SK-N-MC (cell line): Measurements from ENCODE around the gene COL27A1.
"Not testable (repeated sequence)": the region's sequence is repeated elsewhere in the genome, so short reads cannot be mapped to it uniquely, and the experiment has no call there.

ENCODE experiments used
- DNase-seq: peaks from one replicate; pipeline ENCODE4 v3.0.0-alpha.2; 2011; ENCODE audit warnings: low read depth, low spot score
- H3K27ac ChIP-seq: fragments of 200-600 bp; sonication (generic); 2 replicates; pipeline ENCODE4 v1.5.1; 2016; ENCODE audit warnings: mixed run types
- H3K36me3 ChIP-seq: fragments of 200-600 bp; sonication (generic); 2 replicates; pipeline ENCODE4 v1.6.1; 2017; ENCODE audit warnings: antibody characterized with exemption, low read length, mixed read lengths; ENCODE audit not compliant: insufficient read depth
- H3K4me3 ChIP-seq: fragments of 200-600 bp; sonication (generic); 2 replicates; pipeline ENCODE4 v1.5.1; 2016
- H3K9ac ChIP-seq: fragments of 200-600 bp; sonication (generic); 2 replicates; pipeline ENCODE4 v1.8.0; 2017; ENCODE audit warnings: mixed run types, mixed read lengths; ENCODE audit not compliant: insufficient read length
- H3K9me3 ChIP-seq: fragments of 200-600 bp; sonication (generic); 2 replicates; pipeline ENCODE4 v1.6.1; 2017; ENCODE audit warnings: low read depth, mild to moderate bottlenecking, antibody characterized with exemption, low read length, moderate library complexity, mixed read lengths
- EZH2 ChIP-seq: fragments of 200-600 bp; sonication (generic); IDR thresholded peaks from one replicate; pipeline ENCODE4 v1.6.1; 2017; ENCODE audit warnings: antibody characterized with exemption
- FOXP2 ChIP-seq: optimal IDR thresholded peaks from 2 replicates; pipeline ENCODE3; 2011; ENCODE audit warnings: mild to moderate bottlenecking, moderate library complexity; ENCODE audit not compliant: insufficient read depth; ENCODE audit errors: extremely low read length, control extremely low read depth
- POLR2AphosphoS5 ChIP-seq: IDR thresholded peaks from 2 replicates; pipeline ENCODE4 v1.6.1; 2012; ENCODE audit warnings: mild to moderate bottlenecking, low read depth, low read length, borderline replicate concordance

The COL27A1 gene

DNA sequence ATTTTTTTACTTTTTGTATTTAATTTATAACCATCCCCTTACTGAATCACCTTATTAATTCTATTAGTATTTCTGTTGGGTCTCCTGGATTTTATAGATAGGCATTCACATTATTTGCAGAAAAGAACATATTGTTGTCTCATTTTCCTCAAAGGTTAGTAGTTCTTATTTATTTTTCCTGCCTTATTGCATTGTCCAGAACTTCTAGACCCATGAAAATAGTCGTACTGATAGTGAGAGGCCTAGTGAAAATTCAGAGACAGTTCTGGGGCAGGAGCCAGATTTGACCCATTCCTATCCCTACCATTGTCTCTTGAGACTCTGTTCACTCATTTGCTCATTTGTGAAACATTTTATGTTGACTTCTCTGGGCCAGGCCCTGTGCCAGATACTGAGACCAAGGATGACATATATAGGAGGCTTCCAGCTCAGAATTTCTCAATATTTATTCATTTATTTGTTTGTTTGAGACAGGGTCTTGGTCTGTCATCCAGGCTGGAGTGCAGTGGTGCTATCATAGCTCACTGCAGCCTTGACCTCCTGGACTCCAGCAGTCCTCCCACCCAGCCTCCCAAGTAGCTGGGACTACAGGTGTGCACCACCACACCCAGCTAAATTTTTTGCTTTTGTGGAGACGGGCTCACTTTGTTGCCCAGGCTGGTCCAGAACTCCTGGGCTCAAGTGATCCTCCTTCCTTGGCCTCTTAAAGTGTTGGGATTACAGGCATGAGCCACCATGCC lies 34.7 kb downstream of the COL27A1 start:
- TF ChIP-seq FOXP2 (no peak), EZH2 (no peak), POLR2AphosphoS5 (no peak)
- Histone ChIP-seq H3K27ac (no peak overlapping the region), H3K4me3 (no peak overlapping the region), H3K9me3 (no peaks in the 10 kb centered on the region), H3K36me3 (no peaks in the 10 kb centered on the region), H3K9ac (no peak overlapping the region)
- DNase-seq, result no peak

DNA sequence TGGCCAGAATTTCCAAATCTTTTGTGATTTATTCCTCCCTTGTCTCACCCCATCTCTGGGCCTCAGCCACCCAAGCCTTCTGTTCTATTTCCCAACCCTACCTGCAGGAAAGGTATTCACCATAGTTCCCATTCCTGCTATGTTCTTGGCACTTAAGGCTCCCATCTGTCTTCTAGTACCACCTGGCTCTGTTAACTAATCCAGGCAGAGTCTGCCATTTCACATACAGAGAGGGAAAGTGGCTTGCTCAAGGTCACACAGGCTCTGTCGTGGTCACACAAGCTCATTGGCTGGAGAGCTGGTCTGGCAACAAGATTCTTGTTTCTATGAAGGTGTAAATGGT lies 35.2 kb downstream of the COL27A1 start:
- H3K36me3 ChIP-seq, result no peaks in the 10 kb centered on the region
- no peak for DNase-seq

DNA sequence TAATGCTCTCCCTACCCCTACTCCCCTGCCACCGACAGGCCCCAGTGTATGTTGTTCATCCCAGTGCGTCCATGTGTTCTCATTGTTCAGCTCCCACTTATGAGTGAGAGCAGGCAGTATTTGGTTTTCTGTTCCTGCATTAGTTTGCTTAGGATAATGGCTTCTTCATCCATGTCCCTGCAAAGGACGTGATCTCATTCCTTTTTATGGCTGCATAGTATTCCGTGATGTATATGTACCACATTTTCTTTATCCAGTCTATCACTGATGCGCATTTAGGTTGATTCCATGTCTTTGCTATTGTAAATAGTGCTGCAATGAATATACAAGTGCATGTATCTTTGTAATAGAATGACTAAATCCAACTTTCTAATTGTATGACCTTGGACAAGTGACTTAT lies 36.1 kb downstream of the COL27A1 start:
- not testable (repeated sequence) for H3K27ac ChIP-seq, H3K9ac ChIP-seq, H3K36me3 ChIP-seq, H3K4me3 ChIP-seq, H3K9me3 ChIP-seq, DNase-seq

More for the DNA sequence above, 35.2 kb downstream of the COL27A1 start:
- TF ChIP-seq POLR2AphosphoS5 (no peak), EZH2 (no peak), FOXP2 (no peak)
- no peak overlapping the region for H3K27ac ChIP-seq
- no peak overlapping the region for H3K4me3 ChIP-seq
- no peaks in the 10 kb centered on the region for H3K9me3 ChIP-seq
- H3K9ac ChIP-seq, result no peak overlapping the region

DNA sequence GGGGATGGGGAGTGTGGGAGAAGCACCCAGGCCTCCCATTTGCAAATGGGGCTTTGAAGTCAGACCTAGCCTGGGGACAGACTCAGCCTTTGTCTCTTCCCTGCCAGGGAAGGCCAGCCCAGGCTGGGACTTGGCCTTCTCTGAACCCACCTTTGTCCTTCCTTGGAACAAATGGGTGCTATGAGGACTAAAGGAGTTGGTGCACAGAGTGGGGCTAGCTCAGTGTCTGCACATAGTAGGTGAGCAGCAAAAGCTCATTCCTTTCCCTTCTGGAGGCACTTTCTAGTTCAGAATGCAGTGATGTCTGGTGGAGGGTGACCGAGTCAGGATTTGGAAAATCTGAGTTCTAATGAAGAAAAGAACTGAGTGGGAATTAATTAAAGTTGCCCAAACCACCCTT lies 37.2 kb downstream of the COL27A1 start:
- H3K9ac ChIP-seq, result no peak overlapping the region
- TF ChIP-seq POLR2AphosphoS5 (no peak), FOXP2 (no peak), EZH2 (no peak)
- no peak for DNase-seq
- no peak overlapping the region for H3K4me3 ChIP-seq
- no peaks in the 10 kb centered on the region for H3K36me3 ChIP-seq
- H3K9me3 ChIP-seq, result no peaks in the 10 kb centered on the region
- H3K27ac ChIP-seq, result no peak overlapping the region

DNA sequence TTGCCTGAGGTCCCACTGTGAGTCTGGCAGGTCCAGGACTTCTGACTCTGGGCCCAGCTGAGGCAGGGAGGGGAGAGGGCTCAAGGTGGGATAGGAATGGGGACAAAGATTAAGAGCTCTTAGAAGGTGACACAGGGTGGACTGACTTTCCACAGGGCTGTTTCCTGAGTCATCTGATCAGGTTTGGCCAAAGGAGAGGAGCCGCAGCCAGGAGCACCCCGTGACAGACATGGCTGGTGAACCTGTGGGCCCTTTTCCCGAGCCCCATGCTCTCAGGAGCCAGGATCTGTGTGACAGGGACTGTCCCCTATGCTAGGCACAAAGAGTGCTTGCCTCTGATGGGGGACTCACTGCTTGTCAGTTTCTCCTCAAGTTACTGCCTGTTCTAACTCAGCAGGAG lies 37.8 kb downstream of the COL27A1 start:
- no peak for DNase-seq
- no peak overlapping the region for H3K4me3 ChIP-seq
- no peak overlapping the region for H3K27ac ChIP-seq
- H3K9me3 ChIP-seq, result no peaks in the 10 kb centered on the region
- no peaks in the 10 kb centered on the region for H3K36me3 ChIP-seq
- no peak overlapping the region for H3K9ac ChIP-seq
- TF ChIP-seq EZH2, result no peak
- TF ChIP-seq POLR2AphosphoS5, result no peak
- no peak for TF ChIP-seq FOXP2

DNA sequence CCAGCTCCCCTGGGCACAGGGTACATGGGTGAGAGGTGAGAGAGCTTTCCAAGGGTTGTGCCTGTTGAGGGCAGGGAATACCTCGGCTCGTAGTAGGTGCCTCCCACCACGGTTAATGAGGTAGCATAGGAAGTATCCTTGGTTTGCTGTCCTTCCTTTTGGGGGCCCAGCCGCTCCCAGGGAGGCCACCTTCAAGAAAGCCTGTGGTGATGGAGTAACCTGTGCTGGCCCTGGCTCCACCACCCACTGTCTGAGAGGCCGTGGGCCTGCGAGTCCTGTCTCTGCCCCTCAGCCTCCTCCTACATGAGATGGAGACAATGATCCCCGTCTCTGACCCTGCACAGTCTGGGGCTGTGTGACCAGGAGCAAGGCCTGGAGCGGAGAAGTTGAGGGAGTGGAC lies 40.8 kb downstream of the COL27A1 start:
- H3K9ac ChIP-seq, result no peak overlapping the region
- H3K36me3 ChIP-seq, result no peaks in the 10 kb centered on the region
- no peak for TF ChIP-seq EZH2
- no peak for TF ChIP-seq FOXP2
- no peak for TF ChIP-seq POLR2AphosphoS5
- H3K9me3 ChIP-seq, result no peaks in the 10 kb centered on the region
- no peak overlapping the region for H3K4me3 ChIP-seq
- no peak overlapping the region for H3K27ac ChIP-seq
- DNase-seq, result no peak

DNA sequence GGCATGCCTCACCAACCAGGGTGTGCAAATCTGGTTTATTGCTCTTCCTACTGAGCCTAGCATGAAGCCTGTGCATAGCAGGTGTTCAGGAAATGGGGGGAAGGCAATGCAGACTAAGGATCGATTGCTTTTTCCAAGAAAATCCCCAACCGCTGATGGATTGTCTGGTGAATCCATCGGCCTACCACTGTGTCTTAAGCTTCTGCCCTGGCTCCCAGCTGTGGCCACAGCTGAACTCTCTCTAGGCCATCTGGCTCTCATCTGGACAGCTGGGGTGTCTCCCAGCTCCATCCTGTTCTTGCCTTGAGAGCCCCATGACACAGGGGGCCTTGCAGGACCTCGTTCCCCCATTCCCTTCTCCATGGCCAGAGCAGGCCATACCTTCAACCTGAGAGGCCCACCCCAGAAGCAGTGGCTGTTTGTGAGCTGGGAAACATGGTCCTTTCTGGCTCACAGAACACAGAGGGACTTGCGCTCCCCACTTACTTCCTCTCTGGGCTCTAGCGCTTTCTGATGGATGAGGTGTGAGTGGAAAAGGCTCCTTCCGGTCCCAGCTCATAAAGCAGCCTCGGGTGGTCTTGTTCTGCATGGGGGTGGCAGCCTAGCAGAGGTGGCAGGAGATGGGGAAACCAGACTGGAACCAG lies 41.8 kb downstream of the COL27A1 start:
- TF ChIP-seq POLR2AphosphoS5 (no peak), EZH2 (no peak), FOXP2 (no peak)

DNA sequence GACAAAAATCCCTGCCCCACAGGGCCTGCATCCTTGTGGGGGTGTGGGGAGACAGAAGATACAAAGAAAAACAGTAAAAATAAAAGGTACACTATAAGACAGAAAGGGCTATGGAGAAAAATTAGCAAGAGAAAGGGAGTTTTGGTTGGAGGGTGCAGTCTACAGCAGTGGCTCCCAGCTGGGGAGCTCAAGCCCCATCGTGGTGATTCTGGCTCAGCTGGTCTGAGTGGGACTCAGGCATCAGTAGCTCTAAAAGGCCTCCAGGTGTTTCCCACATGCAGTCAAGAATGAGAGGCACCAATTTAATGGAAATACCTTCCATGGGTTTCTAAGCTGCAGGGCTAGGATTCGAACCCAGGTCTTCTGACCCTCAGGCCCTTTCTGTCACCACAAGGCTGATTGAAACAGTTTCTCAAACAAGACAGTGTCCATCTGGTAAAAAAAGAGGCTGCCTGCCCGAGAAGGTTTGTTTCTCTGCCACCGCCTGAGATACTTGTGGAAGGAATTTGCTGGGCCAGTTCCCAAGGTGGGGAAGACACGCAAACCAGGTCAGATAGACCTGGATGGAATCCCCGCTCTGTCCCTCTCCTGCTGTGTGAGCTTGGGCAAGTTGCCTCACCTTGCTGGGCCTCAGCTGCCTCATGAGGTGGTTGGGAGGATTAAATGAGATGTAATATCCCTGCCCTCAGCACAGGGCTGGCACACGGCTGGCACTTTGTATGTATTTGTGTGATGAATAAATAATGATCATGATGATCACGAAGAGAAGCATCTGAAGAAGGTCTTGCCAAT lies 43.1 kb downstream of the COL27A1 start:
- H3K9me3 ChIP-seq, result no peaks in the 10 kb centered on the region
- no peak overlapping the region for H3K4me3 ChIP-seq
- TF ChIP-seq FOXP2, result no peak
- no peak for TF ChIP-seq EZH2
- no peak for TF ChIP-seq POLR2AphosphoS5
- H3K9ac ChIP-seq, result no peak overlapping the region
- DNase-seq, result no peak
- H3K27ac ChIP-seq, result no peak overlapping the region
- H3K36me3 ChIP-seq, result no peaks in the 10 kb centered on the region

More for the DNA sequence above, 41.8 kb downstream of the COL27A1 start:
- no peak overlapping the region for H3K9ac ChIP-seq
- H3K4me3 ChIP-seq, result no peak overlapping the region
- H3K9me3 ChIP-seq, result no peaks in the 10 kb centered on the region
- no peak overlapping the region for H3K27ac ChIP-seq
- DNase-seq, result no peak
- no peaks in the 10 kb centered on the region for H3K36me3 ChIP-seq
